Right atrium auricular region (tissue), 2 donors: ENCODE data around the gene AGAP1. TPM values are rescaled to one million over a fixed set of nuclear protein-coding genes. Genes with fewer than 3 reads are reported as not detected.

ENCODE experiments used
- DNase-seq: peaks from one replicate; pipeline ENCODE4 v3.0.0-alpha.2; 2019; ENCODE audit warnings: low spot score
- H3K27ac ChIP-seq, 2 donors: fragments of 200-600 bp; sonication (generic); 1 replicate in 1 of 2; 2 replicates in 1 of 2; pipeline ENCODE4 v1.5.1; 2016 to 2019
- H3K27me3 ChIP-seq, 2 donors: fragments of 200-600 bp; sonication (generic); one replicate each; pipeline versions ENCODE4 v1.5.1 to v1.6.0; 2017 to 2019
- H3K36me3 ChIP-seq: fragments of 200-600 bp; sonication (generic); one replicate; pipeline ENCODE4 v1.5.1; 2016
- H3K4me1 ChIP-seq, 2 donors: fragments of 200-600 bp; sonication (generic); one replicate each; pipeline versions ENCODE4 v1.5.1 to v1.6.0; 2017 to 2019
- H3K4me3 ChIP-seq, 2 donors: fragments of 200-600 bp; sonication (generic); 1 replicate in 1 of 2; 2 replicates in 1 of 2; pipeline ENCODE4 v1.5.1; 2017 to 2019; ENCODE audit warnings: mild to moderate bottlenecking in 1 of 2, moderate library complexity in 1 of 2
- H3K9me3 ChIP-seq, 2 donors: fragments of 200-600 bp; sonication (generic); one replicate each; pipeline ENCODE4 v1.5.1; 2019
- CTCF ChIP-seq, 2 donors: fragments of 200-600 bp; sonication (generic); IDR thresholded peaks; one replicate each; pipeline ENCODE4 v1.5.1; 2019; ENCODE audit warnings: antibody characterized with exemption in 2 of 2
- total RNA-seq, 2 donors: library from RNA; depleted of rRNA; stranded (reverse); fragments of >200 nt; gene quantifications; one replicate each; pipeline ENCODE4 v1.1.0, GENCODE V29; 2016

AGAP1 gene
- total RNA-seq, 2 donors from 2014 or later, result 11.6 to 17.2 TPM

- DNase-seq, result no peak
- H3K9me3 ChIP-seq, result no peaks in the 10 kb centered on the region
- no peaks in the 10 kb centered on the region for H3K36me3 ChIP-seq
- no peaks in the 10 kb centered on the region for H3K4me1 ChIP-seq
- no peak for TF ChIP-seq CTCF (IDR thresholded peaks at IDR 0.05)
- no peak overlapping the region for H3K27ac ChIP-seq
- no peaks in the 10 kb centered on the region for H3K27me3 ChIP-seq
- H3K4me3 ChIP-seq, result no peak overlapping the region
These were observed 467.9 kb downstream of the AGAP1 start for GRCh38 chr2:235961711-235962110.

- Histone ChIP-seq H3K27ac (no peak overlapping the region), H3K27me3 (no peaks in the 10 kb centered on the region), H3K4me1 (no peaks in the 10 kb centered on the region), H3K36me3 (no peaks in the 10 kb centered on the region), H3K4me3 (no peak overlapping the region), H3K9me3 (no peaks in the 10 kb centered on the region)
- no peak for DNase-seq
- no peak for TF ChIP-seq CTCF (IDR thresholded peaks at IDR 0.05)
These were observed 470.2 kb downstream of the AGAP1 start for GRCh38 chr2:235963853-235964577.

GRCh38 chr2:235964787-235965390 is 471.0 kb downstream of the AGAP1 start:
- Histone ChIP-seq H3K9me3 (no peaks in the 10 kb centered on the region), H3K4me3 (no peak overlapping the region), H3K4me1 (no peaks in the 10 kb centered on the region), H3K36me3 (no peaks in the 10 kb centered on the region), H3K27ac (no peak overlapping the region), H3K27me3 (no peaks in the 10 kb centered on the region)
- no peak for DNase-seq
- TF ChIP-seq CTCF (IDR thresholded peaks at IDR 0.05), result no peak

GRCh38 chr2:235966396-235966795 is 472.6 kb downstream of the AGAP1 start:
- H3K4me1 ChIP-seq, result no peaks in the 10 kb centered on the region
- no peak overlapping the region for H3K27ac ChIP-seq
- peaks cover 5% of the 10 kb centered on the region for H3K36me3 ChIP-seq
- no peak overlapping the region for H3K4me3 ChIP-seq
- no peaks in the 10 kb centered on the region for H3K9me3 ChIP-seq
- no peaks in the 10 kb centered on the region for H3K27me3 ChIP-seq
- no peak for DNase-seq
- no peak for TF ChIP-seq CTCF (IDR thresholded peaks at IDR 0.05)

- no peak for TF ChIP-seq CTCF (IDR thresholded peaks at IDR 0.05)
- Histone ChIP-seq H3K4me1 (no peaks in the 10 kb centered on the region), H3K27me3 (no peaks in the 10 kb centered on the region), H3K27ac (no peak overlapping the region), H3K4me3 (no peak overlapping the region), H3K36me3 (peaks cover 5% of the 10 kb centered on the region), H3K9me3 (no peaks in the 10 kb centered on the region)
- DNase-seq, result no peak
These were observed 473.3 kb downstream of the AGAP1 start for GRCh38 chr2:235966932-235967757.
